HEK293 (cell line): ENCODE data around the gene MSI2.

Source experiments
- CTCF ChIA-PET: fragments of 350-600 bp; formaldehyde crosslinking; extraction: SDS; loops from one replicate; lab custom pipeline; 2021; ENCODE audit warnings: antibody characterized with exemption; lab: Yijun Ruan, JAX
- POLR2A ChIA-PET: fragments of 300-600 bp; formaldehyde crosslinking; extraction: SDS; loops from one replicate; lab custom pipeline; 2020; ENCODE audit warnings: antibody characterized with exemption, inconsistent platforms; lab: Yijun Ruan, JAX
- H3K27ac ChIP-seq: fragments of 200-500 bp; sonication (Bioruptor generic); 2 replicates; pipeline ENCODE4 v1.5.1; 2014; ENCODE audit warnings: low read depth, low read length, control low read depth, inconsistent platforms; ENCODE audit errors: extremely low read depth
- H3K36me3 ChIP-seq, 2 experiments: fragments of 200-500 bp in 1 of 2; sonication (Bioruptor generic) in 1 of 2; 1 replicate in 1 of 2; 2 replicates in 1 of 2; pipeline ENCODE4 v1.5.1; 2014 to 2017; ENCODE audit warnings: inconsistent platforms in 2 of 2, low read length in 2 of 2; ENCODE audit not compliant: control insufficient read depth in 2 of 2, insufficient read depth in 1 of 2
- H3K4me1 ChIP-seq: fragments of 200-500 bp; sonication (Bioruptor generic); 2 replicates; pipeline ENCODE4 v1.5.1; 2014; ENCODE audit warnings: mild to moderate bottlenecking, low read length, inconsistent platforms; ENCODE audit not compliant: control insufficient read depth, insufficient read depth
- H3K4me3 ChIP-seq: 2 replicates; pipeline ENCODE4 v1.5.1; 2011; ENCODE audit warnings: low read depth, mild to moderate bottlenecking, control low read depth, low read length, moderate library complexity
- H3K9me3 ChIP-seq: fragments of 200-500 bp; sonication (Bioruptor generic); 2 replicates; pipeline ENCODE4 v1.5.1; 2014; ENCODE audit warnings: low read depth, low read length, inconsistent platforms; ENCODE audit not compliant: control insufficient read depth, insufficient read depth
- GFI1B ChIP-seq: fragments of 450-650 bp; formaldehyde crosslinking; IDR thresholded peaks from 2 replicates; pipeline ENCODE4 v1.5.1; 2016; ENCODE audit warnings: missing biosample characterization, missing genetic modification characterization
- REPIN1 ChIP-seq: fragments of 450-650 bp; formaldehyde crosslinking; IDR thresholded peaks from 2 replicates; pipeline ENCODE4 v1.5.1; 2017; ENCODE audit warnings: missing biosample characterization, missing genetic modification characterization, low read depth
- YY1 ChIP-seq: fragments of 450-650 bp; formaldehyde crosslinking; IDR thresholded peaks from 2 replicates; pipeline ENCODE4 v1.5.1; 2018; ENCODE audit warnings: missing biosample characterization, missing genetic modification characterization
- ZFP37 ChIP-seq: fragments of 450-650 bp; formaldehyde crosslinking; IDR thresholded peaks from 2 replicates; pipeline ENCODE4 v1.5.1; 2016; ENCODE audit warnings: missing biosample characterization, missing genetic modification characterization
- ZNF391 ChIP-seq: fragments of 450-650 bp; formaldehyde crosslinking; IDR thresholded peaks from 2 replicates; pipeline ENCODE4 v1.5.1; 2016; ENCODE audit warnings: low read depth, missing biosample characterization, missing genetic modification characterization, borderline replicate concordance
- ZNF394 ChIP-seq: fragments of 450-650 bp; formaldehyde crosslinking; IDR thresholded peaks from 2 replicates; pipeline ENCODE4 v1.5.1; 2016; ENCODE audit warnings: missing biosample characterization, missing genetic modification characterization, mild to moderate bottlenecking, moderate library complexity, borderline replicate concordance
- ZNF626 ChIP-seq: fragments of 450-650 bp; sonication (Bioruptor Pico); formaldehyde crosslinking; IDR thresholded peaks from 2 replicates; pipeline ENCODE4 v1.5.1; 2018; ENCODE audit warnings: missing biosample characterization, missing genetic modification characterization, inconsistent platforms
- ZNF837 ChIP-seq: fragments of 450-650 bp; formaldehyde crosslinking; IDR thresholded peaks from 2 replicates; pipeline ENCODE4 v1.5.1; 2016; ENCODE audit warnings: missing biosample characterization, missing genetic modification characterization
- TF ChIP-seq, protein P1 (sequence below): fragments of 450-650 bp; formaldehyde crosslinking; IDR thresholded peaks from 2 replicates; pipeline ENCODE4 v1.5.1; 2016; ENCODE audit warnings: missing biosample characterization, missing genetic modification characterization, borderline replicate concordance
- TF ChIP-seq, protein P2 (sequence below): fragments of 450-650 bp; formaldehyde crosslinking; IDR thresholded peaks from 2 replicates; pipeline ENCODE4 v1.5.0; 2017; ENCODE audit warnings: missing biosample characterization, missing genetic modification characterization, borderline replicate concordance
- TF ChIP-seq, protein P3 (sequence below): fragments of 450-650 bp; formaldehyde crosslinking; IDR thresholded peaks from 2 replicates; pipeline ENCODE4 v1.5.1; 2016; ENCODE audit warnings: missing biosample characterization, missing genetic modification characterization
- TF ChIP-seq, protein P4 (sequence below): fragments of 450-650 bp; IDR thresholded peaks from 2 replicates; pipeline ENCODE4 v1.5.1; 2018; ENCODE audit warnings: missing biosample characterization, missing genetic modification characterization
- TF ChIP-seq, protein P5 (sequence below): fragments of 450-650 bp; formaldehyde crosslinking; IDR thresholded peaks from 2 replicates; pipeline ENCODE4 v1.5.1; 2016; ENCODE audit warnings: missing biosample characterization, missing genetic modification characterization
- TF ChIP-seq, protein P6 (sequence below): fragments of 450-650 bp; formaldehyde crosslinking; IDR thresholded peaks from 2 replicates; pipeline ENCODE4 v1.5.1; 2016; ENCODE audit warnings: missing biosample characterization, missing genetic modification characterization

Gene MSI2

DNA sequence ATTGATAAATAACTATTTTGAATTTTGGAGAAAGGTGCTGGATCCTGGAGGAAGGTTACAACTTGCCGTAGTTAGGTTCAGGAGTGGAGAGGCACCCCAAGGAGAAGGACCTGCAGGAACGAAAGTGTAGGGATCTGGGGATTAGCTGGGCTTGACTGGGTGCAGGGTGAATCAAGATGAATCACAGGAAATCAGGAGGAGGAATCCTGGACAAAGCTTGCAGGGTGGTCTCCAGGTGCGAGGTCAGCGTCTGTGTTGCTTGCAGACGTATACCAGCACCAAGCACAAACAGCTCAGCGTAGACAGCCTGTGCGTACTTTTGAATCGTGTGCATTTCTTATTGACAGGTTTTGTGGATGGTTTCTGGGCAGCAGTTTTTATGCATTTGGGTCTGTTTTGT lies 144.3 kb downstream of the MSI2 start:
- Histone ChIP-seq H3K36me3 (peaks cover 0 to 28% of the 10 kb centered on the region in 2 experiments; a peak in 2 of 3 replicates), H3K4me3 (no peak overlapping the region), H3K9me3 (no peaks in the 10 kb centered on the region), H3K4me1 (no peaks in the 10 kb centered on the region), H3K27ac (no peak overlapping the region)
- CTCF ChIA-PET: interaction anchor here (0.7 to 1.6 kb wide), 5 partner anchors 24 to 271 kb away, joined by 3 to 4 read pairs (median 3); no protein-coding TSS in a partner anchor
- TF ChIP-seq, protein P1, sequence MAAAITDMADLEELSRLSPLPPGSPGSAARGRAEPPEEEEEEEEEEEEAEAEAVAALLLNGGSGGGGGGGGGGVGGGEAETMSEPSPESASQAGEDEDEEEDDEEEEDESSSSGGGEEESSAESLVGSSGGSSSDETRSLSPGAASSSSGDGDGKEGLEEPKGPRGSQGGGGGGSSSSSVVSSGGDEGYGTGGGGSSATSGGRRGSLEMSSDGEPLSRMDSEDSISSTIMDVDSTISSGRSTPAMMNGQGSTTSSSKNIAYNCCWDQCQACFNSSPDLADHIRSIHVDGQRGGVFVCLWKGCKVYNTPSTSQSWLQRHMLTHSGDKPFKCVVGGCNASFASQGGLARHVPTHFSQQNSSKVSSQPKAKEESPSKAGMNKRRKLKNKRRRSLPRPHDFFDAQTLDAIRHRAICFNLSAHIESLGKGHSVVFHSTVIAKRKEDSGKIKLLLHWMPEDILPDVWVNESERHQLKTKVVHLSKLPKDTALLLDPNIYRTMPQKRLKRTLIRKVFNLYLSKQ (tag by site-specific recombination): no peak
- TF ChIP-seq ZNF837 (tag by site-specific recombination) (no peak), ZNF626 (tag by site-specific recombination) (no peak), ZFP37 (tag by site-specific recombination) (no peak), ZNF391 (no peak)
- TF ChIP-seq, protein P2, sequence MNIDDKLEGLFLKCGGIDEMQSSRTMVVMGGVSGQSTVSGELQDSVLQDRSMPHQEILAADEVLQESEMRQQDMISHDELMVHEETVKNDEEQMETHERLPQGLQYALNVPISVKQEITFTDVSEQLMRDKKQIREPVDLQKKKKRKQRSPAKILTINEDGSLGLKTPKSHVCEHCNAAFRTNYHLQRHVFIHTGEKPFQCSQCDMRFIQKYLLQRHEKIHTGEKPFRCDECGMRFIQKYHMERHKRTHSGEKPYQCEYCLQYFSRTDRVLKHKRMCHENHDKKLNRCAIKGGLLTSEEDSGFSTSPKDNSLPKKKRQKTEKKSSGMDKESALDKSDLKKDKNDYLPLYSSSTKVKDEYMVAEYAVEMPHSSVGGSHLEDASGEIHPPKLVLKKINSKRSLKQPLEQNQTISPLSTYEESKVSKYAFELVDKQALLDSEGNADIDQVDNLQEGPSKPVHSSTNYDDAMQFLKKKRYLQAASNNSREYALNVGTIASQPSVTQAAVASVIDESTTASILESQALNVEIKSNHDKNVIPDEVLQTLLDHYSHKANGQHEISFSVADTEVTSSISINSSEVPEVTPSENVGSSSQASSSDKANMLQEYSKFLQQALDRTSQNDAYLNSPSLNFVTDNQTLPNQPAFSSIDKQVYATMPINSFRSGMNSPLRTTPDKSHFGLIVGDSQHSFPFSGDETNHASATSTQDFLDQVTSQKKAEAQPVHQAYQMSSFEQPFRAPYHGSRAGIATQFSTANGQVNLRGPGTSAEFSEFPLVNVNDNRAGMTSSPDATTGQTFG (tag by site-specific recombination): no peak
- TF ChIP-seq, protein P3, sequence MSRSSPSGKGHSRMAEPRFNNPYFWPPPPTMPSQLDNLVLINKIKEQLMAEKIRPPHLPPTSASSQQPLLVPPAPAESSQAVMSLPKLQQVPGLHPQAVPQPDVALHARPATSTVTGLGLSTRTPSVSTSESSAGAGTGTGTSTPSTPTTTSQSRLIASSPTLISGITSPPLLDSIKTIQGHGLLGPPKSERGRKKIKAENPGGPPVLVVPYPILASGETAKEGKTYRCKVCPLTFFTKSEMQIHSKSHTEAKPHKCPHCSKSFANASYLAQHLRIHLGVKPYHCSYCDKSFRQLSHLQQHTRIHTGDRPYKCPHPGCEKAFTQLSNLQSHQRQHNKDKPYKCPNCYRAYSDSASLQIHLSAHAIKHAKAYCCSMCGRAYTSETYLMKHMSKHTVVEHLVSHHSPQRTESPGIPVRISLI (tag by site-specific recombination): no peak
- POLR2A ChIA-PET: no interaction called here

DNA sequence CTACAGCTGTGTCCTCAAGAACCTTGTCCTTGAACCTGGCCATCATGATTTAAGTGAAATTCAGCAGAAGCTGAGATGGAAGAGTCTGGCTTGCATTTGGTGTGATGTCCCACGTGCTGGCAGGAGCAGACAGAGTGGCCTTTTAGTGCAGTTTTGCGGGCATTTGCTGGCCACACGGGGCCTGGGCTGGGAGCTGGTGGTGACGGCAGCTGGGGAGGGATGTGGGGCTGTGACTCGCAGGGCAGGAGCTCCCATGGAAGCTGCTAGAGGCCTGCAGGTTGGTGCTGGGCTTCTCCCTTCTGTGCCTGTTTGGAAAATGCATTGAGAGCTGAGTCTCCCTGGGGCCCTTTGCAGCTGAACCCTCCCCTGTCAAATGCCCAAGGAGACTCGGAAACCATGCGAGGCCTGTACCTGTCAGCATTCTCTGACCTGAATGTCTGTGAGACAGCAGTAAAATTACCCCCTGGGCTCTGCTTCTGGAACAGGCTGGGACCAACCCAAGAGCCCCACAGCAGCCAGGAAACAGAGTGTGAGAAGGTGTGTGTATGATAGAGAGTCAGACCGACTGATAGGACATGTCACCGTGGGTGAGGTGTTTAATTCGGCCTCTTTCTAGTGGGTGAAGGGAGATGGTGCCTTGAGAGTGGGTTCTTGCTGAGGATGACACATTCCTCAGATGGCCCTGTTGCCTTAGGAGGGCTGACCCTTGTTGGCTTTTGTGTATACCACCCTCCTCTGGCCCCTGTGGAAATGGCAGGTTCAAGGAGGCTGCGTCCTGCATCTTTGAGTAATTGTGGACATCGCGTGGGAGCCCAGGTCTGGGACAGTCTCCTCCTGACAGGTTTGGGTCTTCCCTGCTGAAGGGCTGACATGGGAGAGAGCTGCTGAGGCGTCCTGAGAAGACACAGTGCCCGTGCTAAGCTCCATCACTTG lies 145.5 kb downstream of the MSI2 start:
- H3K4me1 ChIP-seq: peaks cover 5% of the 10 kb centered on the region
- H3K27ac ChIP-seq: no peak overlapping the region
- CTCF ChIA-PET: interaction anchor here (0.6 to 3.9 kb wide), 5 partner anchors 12 to 431 kb away, joined by 3 to 31 read pairs (median 4); no protein-coding TSS in a partner anchor
- H3K4me3 ChIP-seq: no peak overlapping the region
- H3K9me3 ChIP-seq: no peaks in the 10 kb centered on the region
- TF ChIP-seq, protein P4, sequence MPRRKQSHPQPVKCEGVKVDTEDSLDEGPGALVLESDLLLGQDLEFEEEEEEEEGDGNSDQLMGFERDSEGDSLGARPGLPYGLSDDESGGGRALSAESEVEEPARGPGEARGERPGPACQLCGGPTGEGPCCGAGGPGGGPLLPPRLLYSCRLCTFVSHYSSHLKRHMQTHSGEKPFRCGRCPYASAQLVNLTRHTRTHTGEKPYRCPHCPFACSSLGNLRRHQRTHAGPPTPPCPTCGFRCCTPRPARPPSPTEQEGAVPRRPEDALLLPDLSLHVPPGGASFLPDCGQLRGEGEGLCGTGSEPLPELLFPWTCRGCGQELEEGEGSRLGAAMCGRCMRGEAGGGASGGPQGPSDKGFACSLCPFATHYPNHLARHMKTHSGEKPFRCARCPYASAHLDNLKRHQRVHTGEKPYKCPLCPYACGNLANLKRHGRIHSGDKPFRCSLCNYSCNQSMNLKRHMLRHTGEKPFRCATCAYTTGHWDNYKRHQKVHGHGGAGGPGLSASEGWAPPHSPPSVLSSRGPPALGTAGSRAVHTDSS (tag by site-specific recombination): no peak
- TF ChIP-seq, protein P5, sequence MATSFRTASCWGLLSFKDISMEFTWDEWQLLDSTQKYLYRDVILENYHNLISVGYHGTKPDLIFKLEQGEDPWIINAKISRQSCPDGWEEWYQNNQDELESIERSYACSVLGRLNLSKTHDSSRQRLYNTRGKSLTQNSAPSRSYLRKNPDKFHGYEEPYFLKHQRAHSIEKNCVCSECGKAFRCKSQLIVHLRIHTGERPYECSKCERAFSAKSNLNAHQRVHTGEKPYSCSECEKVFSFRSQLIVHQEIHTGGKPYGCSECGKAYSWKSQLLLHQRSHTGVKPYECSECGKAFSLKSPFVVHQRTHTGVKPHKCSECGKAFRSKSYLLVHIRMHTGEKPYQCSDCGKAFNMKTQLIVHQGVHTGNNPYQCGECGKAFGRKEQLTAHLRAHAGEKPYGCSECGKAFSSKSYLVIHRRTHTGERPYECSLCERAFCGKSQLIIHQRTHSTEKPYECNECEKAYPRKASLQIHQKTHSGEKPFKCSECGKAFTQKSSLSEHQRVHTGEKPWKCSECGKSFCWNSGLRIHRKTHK (tag by site-specific recombination): no peak
- no peak for TF ChIP-seq ZNF394 (tag by site-specific recombination)
- TF ChIP-seq, protein P6, sequence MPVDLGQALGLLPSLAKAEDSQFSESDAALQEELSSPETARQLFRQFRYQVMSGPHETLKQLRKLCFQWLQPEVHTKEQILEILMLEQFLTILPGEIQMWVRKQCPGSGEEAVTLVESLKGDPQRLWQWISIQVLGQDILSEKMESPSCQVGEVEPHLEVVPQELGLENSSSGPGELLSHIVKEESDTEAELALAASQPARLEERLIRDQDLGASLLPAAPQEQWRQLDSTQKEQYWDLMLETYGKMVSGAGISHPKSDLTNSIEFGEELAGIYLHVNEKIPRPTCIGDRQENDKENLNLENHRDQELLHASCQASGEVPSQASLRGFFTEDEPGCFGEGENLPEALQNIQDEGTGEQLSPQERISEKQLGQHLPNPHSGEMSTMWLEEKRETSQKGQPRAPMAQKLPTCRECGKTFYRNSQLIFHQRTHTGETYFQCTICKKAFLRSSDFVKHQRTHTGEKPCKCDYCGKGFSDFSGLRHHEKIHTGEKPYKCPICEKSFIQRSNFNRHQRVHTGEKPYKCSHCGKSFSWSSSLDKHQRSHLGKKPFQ (tag by site-specific recombination): no peak
- no peak for TF ChIP-seq GFI1B (tag by site-specific recombination)
- no peak for TF ChIP-seq YY1 (tag by site-specific recombination)
- TF ChIP-seq REPIN1 (tag by site-specific recombination): no peak
- TF ChIP-seq, all 188 proteins: peak for 0
- POLR2A ChIA-PET: no interaction called here
- peaks cover 0 to 28% of the 10 kb centered on the region in 2 experiments; a peak in 2 of 3 replicates for H3K36me3 ChIP-seq
